Measurements from ENCODE around the gene B3GALT6.

- TF ChIP-seq POLR2A (IDR thresholded peaks at IDR 0.05) (no peak), EP300 (IDR thresholded peaks at IDR 0.05; ENCODE audit: low read depth) (no peak)
- TF ChIP-seq, protein P1, sequence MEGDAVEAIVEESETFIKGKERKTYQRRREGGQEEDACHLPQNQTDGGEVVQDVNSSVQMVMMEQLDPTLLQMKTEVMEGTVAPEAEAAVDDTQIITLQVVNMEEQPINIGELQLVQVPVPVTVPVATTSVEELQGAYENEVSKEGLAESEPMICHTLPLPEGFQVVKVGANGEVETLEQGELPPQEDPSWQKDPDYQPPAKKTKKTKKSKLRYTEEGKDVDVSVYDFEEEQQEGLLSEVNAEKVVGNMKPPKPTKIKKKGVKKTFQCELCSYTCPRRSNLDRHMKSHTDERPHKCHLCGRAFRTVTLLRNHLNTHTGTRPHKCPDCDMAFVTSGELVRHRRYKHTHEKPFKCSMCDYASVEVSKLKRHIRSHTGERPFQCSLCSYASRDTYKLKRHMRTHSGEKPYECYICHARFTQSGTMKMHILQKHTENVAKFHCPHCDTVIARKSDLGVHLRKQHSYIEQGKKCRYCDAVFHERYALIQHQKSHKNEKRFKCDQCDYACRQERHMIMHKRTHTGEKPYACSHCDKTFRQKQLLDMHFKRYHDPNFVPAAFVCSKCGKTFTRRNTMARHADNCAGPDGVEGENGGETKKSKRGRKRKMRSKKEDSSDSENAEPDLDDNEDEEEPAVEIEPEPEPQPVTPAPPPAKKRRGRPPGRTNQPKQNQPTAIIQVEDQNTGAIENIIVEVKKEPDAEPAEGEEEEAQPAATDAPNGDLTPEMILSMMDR (IDR thresholded peaks at IDR 0.05), result no peak
These were observed 8.3 kb downstream of the B3GALT6 start for GRCh38 chr1:1240348-1240732.

Measured in transverse colon (tissue), 3 donors.